GM19238 (cell line): Measurements from ENCODE around the gene ITGB2.

ENCODE experiments used
- DNase-seq: peaks from one replicate; pipeline ENCODE4 v3.0.0; 2011; ENCODE audit warnings: low spot score; ENCODE audit not compliant: insufficient read length

ITGB2 gene

GRCh38 chr21:44920694-44921604 is at the start of gene ITGB2:
ITGB2 (minus strand) TSS chr21:44920899; CDS start chr21:44910782, 10,117 bp downstream.
- DNase-seq = peak; percentile 71

GRCh38 chr21:44969931-44970755 is 49.4 kb upstream of the ITGB2 start:
- no peak for DNase-seq

GRCh38 chr21:44969066-44969670 is 48.5 kb upstream of the ITGB2 start:
- no peak for DNase-seq

- DNase-seq = no peak
Measured at GRCh38 chr21:44967082-44968047, 46.7 kb upstream of the ITGB2 start.

- no peak for DNase-seq
Measured at GRCh38 chr21:44966135-44967081, 45.7 kb upstream of the ITGB2 start.

GRCh38 chr21:44965251-44966022 is 44.7 kb upstream of the ITGB2 start:
- DNase-seq = no peak

- no peak for DNase-seq
Measured at GRCh38 chr21:44964381-44964780, 43.7 kb upstream of the ITGB2 start.

- no peak for DNase-seq
Measured at GRCh38 chr21:44962403-44962966, 41.8 kb upstream of the ITGB2 start.

- DNase-seq = no peak
Measured at GRCh38 chr21:44960141-44961092, 39.7 kb upstream of the ITGB2 start.

GRCh38 chr21:44959376-44960091 is 38.8 kb upstream of the ITGB2 start:
- no peak for DNase-seq

- DNase-seq = no peak
Measured at GRCh38 chr21:44958471-44959191, 37.9 kb upstream of the ITGB2 start.

- no peak for DNase-seq
Measured at GRCh38 chr21:44957901-44958451, 37.3 kb upstream of the ITGB2 start.

GRCh38 chr21:44957047-44957831 is 36.5 kb upstream of the ITGB2 start:
- no peak for DNase-seq

- DNase-seq = no peak
Measured at GRCh38 chr21:44956356-44957046, 35.8 kb upstream of the ITGB2 start.
